GM18519 (cell line): Measurements from ENCODE around the gene HFM1.
A peak's percentile ranks its signal among the peaks of the same experiment; 100 is the strongest.
"Not testable (repeated sequence)": the region's sequence is repeated elsewhere in the genome, so short reads cannot be mapped to it uniquely, and the experiment has no call there.

Experiments used
- ATAC-seq: cut with Tn5 transposase; IDR thresholded peaks from one replicate; pipeline ENCODE4 v1.9.1; 2021; ENCODE audit warnings: mild to moderate bottlenecking, moderate library complexity; ENCODE audit not compliant: unreplicated experiment, low FRiP score

The HFM1 gene

DNA sequence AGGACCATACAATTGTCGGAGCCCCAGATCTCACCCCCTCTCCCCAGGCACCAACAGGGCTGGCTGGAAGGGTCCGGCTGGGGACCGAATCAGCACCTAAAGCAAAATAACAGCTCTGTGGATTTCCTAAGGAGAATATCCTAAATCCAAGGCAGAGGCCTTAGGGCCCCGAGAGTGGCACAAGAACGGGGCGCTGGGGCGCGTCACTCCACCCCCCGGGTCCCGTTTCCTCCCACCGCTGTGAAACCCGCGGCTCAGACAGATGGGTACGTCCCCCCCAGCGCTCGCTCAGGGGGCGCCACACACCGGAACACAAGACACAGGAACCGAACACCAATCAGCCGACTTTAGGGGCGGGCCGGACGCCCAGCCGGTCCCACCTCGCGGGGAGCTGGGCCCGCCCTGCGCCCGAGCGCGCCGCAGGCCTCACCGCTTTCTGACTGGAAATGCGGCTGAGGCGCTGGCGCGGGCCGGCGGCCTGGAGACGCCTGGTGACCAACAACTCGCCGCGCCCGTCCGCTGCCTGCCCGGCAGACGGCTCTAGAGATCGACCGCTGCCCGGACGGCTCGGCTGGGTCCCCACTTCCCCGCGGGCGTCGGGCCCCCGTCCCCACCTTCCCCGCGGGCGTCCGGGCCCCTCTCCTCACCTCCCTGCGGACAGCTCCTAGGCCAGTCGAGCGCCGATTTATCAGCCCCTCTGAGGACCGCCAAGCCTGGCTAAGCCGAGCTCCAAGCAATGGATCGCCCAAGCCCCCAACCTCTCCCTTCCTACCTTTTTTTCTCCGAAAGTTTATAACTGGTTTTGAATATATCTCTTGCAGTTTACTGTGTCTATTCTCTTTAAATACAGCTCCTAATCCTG, at the start of gene HFM1:
TSS of gene HFM1 (minus strand) at position 687 of the 862 bp plus-strand sequence. CDS start 3,755 bp downstream, outside the sequence.
- peak; percentile 96 for ATAC-seq

DNA sequence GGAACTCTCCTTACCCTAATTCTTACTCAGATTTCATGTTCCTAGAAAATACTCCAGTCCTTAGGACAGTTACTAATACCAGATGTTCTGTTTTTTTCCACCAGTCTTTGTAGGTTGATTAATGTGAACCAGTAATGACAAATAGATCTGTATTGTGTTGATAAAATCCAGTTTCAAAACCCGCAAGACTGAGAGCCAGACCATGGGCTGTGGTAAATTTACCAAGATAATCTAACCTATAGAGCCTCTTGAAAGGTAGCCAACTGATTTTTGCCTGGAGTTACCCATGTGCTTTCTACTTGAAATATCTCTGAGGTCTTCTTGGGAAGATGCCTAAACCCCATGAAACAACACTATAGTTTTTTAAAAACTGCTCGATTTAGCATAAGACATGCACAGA, 49.5 kb upstream of the HFM1 start:
- no peak for ATAC-seq

GRCh38 chr1:91450260-91450659, 45.6 kb upstream of the HFM1 start:
- ATAC-seq, result no peak

DNA sequence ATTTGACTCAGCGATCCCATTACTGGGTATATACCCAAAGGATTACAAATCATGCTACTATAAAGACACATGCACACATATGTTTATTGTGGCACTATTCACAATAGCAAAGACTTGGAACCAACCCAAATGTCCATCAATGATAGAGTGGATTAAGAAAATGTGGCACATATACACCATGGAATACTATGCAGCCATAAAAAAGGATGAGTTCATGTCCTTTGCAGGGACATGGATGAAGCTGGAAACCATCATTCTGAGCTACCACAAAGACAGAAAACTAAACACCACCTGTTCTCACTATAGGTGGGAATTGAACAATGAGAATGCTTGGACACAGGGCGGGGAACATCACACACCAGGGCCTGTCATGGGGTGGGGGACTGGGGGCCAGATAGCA, 43.1 kb upstream of the HFM1 start:
- ATAC-seq, result not testable (repeated sequence)

DNA sequence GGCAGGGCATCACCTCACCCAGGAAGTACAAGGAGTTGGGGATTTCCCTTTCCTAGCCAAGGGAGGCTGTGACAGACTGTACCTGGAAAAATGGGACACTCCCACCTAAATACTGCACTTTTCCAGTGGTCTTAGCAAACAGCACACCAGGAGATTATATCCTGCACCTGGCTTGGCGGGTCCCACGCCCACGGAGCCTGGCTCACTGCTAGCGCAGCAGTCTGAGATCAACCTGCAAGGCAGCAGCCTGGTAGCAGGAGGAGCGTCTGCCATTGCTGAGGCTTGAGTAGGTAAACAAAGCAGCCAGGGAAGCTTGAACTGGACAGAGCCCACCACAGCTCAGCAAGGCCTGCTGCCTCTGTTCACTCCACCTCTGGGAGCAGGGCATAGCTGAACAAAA, 37.3 kb upstream of the HFM1 start:
- not testable (repeated sequence) for ATAC-seq

DNA sequence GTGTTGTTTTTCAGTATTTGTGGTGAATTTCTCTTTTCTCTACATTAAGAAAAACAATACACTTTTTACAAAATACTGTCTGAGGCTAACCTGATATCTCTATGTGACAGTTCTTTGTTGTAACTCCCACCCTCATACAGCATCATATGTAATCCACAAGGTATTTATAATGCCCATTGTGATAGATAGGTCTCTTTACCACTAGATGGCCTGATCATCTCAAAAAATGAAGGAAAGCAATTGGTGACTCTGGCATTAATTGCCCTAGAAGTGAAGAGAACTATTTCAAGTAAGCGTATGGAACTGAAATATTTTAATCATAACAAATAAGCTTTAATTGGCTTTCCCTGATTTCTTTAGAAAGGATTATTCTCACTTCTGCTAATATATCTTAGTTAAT, 36.2 kb upstream of the HFM1 start:
- ATAC-seq, result no peak

- ATAC-seq, result no peak
These were observed 34.4 kb upstream of the HFM1 start for GRCh38 chr1:91439016-91439415.

- ATAC-seq, result no peak
These were observed 23.7 kb upstream of the HFM1 start for GRCh38 chr1:91428182-91428798.

- ATAC-seq, result no peak
These were observed 23.1 kb upstream of the HFM1 start for GRCh38 chr1:91427741-91428140.

DNA sequence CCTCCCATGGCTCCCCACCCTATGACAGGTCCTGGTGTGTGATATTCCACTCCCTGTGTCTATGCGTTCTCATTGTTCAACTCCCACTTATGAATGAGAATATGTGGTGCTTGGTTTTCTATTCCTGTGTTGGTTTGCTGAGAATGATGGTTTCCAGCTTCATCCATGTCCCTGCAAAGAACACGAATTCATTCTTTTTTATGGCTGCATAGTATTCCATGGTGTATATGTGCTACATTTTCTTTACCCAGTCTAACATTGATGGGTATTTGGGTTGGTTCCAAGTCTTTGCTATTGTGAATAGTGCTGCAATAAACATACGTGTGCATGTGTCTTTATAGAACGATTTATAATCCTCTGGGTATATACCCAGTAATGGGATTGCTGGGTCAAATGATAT, 17.9 kb upstream of the HFM1 start:
- ATAC-seq, result not testable (repeated sequence)

- no peak for ATAC-seq
These were observed 7.7 kb upstream of the HFM1 start for GRCh38 chr1:91412371-91412770.

DNA sequence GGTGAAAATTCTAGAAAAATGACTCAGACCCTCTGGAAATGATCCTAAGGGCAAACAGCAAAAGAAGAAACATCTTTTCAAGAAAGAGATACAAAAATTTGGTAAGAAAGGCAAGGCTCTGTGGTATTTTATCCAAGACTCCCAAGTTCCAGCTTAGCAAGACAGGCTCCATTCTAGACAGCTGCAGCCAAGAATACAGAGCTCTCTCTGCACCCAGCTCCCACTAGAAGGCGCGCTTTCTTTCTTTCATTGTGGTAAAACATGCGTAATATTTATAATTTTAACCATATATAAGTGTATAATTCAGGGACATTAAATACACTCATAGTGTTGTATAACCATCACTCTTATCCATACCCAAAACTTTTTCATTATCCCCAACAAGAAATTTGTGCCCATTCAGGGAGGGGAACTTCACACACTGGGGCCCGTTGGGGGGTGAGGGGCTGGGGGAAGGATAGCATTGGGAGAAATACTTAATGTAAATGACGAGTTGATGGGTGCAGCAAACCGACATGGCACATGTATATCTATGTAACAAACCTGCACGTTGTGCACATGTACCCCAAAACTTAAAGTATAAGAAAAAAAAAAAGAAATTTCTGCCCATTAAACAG, 2.2 kb upstream of the HFM1 start:
- ATAC-seq, result no peak

- ATAC-seq, result no peak
These were observed 2.6 kb downstream of the HFM1 start for GRCh38 chr1:91402023-91402422.

- no peak for ATAC-seq
These were observed 4.4 kb downstream of the HFM1 start for GRCh38 chr1:91400133-91400725.

- ATAC-seq, result no peak
These were observed 6.3 kb downstream of the HFM1 start for GRCh38 chr1:91398291-91398690.

DNA sequence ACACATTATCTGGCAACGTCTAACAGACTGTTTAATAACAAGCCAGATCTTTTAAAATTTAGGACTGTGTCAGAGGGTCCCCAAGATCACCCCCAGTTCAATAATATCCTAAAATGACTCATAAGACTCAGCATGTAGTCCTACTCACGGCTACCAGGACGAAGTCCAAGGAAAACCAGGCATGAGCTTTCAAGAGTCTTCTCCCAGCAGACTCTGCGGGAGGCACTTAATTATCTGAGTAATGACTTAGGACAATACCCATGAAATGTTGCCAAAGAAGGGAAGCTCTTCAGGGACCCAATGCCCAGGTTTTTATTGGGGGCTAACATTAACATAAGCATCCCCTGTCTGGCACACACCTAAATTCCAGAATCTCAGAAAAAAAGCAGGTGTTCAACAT, 7.0 kb downstream of the HFM1 start:
- ATAC-seq, result no peak

- no peak for ATAC-seq
These were observed 11.6 kb downstream of the HFM1 start for GRCh38 chr1:91393042-91393441.

GRCh38 chr1:91386109-91386508, 18.5 kb downstream of the HFM1 start:
- no peak for ATAC-seq

DNA sequence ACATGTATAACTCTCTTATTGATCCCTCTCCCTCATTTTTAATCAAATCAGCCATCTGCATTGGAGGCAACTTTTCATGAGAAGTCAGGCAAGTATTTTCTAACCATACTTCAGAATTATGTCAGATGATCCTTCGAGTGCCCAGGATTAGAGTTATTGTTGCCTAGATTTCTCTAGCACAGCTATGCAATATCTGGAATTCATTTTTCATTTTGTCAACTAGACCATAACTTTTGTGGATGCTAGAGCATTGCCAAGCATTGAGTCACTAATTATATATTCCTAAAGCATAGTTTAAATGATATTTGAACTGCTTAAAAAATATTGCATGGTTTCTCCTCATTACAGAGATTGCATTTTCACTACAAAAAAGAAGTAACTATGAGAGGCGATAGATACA, 21.2 kb downstream of the HFM1 start:
- no peak for ATAC-seq

- no peak for ATAC-seq
These were observed 22.8 kb downstream of the HFM1 start for GRCh38 chr1:91381844-91382243.

DNA sequence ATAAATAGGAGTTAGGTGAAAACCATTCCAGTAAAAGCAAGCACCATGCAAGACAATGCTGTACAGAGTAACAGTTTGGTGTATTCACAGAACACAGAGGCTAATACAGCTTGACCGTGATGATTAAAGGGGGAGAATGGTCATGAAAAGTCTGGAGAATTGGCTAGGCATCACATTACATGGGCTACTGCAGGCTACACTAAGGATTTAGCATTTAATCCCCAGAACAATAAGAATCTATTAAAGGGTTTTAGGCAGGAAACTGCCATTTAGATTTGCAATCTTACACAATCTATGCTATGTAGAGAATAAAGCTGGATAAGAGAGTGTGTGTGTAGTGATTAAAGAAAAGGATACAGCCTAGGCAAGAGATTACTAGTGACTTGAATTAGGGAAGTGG, 30.6 kb downstream of the HFM1 start:
- ATAC-seq, result no peak
